Measurements from ENCODE around the gene XPC.

The XPC gene

DNA sequence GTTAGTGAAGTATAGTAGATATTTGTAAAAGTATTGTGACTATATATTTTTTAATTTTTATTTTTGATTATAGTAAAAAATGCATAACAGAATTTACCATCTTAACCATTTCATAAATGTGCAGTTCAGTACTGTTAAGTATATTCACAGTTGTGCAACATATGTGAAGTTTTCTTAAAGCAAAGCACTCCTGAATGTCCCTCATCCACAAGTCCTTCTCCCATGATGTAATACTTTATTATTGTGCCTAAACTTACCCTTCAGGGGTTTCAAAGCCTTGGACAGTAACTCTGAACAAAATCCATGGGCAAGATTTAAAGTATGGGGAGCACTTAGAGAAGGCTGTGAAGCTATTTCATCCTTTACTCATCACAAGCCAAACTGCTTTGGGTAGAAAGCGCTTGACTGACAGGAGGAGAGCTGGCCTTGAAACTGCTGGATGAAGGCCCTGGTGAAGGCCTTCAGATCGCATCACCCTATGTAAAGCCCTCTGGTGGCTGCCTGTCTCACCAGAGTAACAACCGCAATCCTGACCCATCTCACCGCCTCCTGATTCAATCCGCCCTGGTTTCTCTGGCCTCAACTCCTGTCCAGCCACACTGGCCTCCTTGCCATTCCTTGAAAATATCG is 28.3 kb upstream of the XPC start:
- no peak for DNase-seq

DNA sequence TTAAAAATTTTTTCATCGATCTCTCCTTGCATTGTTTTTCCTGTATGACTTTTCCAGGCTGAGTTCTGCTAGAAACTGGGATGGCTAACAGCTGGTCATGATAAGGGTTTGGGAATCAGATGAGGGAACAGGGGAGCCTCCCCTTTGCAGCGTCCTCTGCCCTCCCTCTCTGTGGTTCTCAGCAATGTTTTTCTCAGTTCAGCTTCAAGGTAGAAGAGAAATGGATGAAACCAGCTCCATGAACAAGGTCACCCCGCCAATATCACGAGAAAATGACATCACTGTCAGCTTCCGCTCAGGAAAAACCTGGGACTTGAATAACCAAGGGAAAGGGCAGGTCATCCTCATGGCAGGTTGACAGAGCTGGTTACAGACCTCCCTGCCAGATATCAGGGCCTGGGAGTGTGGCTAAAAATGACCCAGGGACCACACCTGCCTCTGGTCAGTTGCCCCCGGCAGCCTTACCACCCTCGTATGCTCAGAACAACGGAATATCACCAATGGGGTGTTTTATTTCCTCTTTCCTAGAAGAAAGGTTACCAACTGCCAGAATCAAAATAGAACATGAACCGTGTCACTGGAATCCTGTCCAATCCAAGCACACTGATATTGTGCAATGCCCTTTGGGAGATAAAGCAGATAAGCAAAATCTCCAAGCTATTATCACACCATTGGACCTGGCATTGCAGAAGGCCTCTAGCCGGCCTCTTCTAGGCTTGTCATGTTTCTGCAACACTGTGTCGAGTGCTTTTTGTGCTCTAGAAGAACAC is 26.3 kb upstream of the XPC start:
- no peak for DNase-seq

DNA sequence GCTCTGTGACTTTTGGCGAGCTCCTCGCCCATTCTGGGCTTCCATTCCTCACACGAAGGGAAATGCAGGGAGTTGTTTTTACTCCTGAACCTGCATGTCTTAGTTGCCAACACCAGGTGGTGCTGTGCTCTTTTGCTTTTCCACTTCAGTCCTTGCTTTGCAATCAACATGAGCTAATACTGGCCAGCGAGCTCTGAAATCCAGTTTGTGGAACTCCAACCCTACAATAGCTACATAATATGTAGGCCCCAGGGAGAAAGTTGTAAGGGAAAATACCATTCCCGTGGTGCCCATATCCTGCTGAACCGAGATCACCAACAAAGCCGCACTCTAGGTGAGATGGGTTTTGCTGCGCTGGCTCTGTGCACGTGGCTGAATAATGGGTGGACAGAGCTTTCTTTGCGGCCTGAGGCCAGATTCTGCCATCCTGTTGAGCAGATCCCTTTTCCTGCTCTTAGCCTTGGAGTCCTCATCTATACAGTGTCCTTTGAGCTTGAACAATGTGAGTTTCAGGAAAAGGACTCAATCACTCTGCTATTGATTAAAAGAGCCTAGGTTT is 25.2 kb upstream of the XPC start:
- no peak for DNase-seq

DNA sequence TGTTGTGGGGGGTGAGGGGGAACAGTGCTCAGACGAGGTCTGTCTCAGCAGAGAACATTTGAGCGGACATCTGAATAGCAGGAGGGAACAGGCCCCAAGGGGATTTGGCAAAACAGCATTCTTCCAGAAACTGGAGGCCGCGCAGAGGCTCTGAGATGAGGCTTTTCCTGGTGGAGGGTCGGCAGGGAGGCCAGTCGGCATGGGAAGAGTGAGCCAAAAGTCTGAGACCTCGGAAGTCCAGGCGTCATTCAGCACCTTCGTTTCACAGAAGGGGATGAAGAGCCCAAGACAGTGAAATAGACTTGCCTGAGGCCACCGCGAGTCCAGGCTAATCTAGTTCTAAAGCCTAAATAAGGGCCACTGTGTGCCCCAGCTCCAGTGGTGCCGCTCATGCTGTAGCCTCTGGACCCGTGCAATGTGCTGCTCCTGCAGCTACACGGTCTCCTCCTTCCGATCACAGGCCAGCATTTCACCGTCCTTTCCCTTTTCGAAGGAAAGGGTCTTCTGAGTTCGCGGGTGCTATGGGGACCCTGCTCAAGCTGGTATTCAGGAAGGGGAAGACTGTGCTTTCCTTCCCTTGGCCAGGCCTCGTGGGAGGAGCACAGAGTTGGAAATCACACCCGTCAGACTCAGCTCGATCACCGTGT is 24.6 kb upstream of the XPC start:
- DNase-seq: no peak

DNA sequence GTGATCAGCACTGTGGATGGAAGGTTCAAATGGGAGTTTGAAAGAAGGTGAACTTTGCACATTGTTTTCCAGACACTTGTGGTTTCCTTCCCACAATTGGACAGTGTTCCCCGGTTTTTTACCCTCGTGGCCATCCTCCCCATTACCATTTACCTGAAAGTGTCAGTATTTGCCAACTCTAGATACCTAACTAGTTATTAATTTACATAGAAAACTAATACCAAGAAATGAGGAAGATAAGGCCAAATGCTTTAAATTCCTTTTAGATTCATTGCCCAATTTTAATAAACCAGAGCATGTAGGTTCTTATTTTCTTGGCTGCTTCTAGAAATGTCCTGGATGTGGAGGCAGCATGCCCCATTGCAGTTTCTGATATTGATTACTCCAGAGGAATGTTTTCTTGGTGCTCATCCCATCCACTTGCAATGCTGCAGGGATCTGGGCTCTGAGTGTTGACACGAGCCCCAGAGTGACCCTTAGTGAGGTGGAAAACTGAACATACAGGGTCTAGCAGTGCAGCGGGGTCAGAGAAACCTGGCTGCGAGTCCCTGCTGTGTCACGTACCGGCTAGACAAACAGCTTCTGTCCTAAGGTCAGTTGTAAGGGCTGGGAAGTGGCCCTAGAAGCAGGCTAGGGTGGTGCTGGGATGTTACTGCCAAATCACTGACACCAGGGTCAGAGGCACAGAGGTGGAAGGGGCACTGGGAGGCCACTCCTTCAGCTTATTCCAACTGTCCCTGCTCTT is 23.7 kb upstream of the XPC start:
- DNase-seq: no peak

DNA sequence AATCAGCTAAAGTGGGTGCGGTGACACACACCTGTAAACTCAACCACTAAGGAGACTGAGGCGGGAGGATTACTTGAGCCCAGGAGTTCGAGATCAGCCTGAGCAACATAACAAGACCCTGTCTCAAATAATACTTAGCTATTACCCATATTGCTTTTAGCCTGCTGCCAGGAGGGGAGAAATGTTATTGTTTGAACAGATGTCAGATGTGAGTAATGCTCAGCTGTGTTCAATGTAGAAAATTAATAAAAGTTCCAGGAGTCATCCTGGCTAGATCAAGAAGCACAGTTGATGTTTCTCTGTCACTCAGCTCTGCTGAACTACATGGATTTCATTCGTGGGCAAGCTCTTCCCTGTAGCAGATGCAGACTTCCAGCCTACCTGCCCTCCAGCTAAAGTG is 22.4 kb upstream of the XPC start:
- no peak for DNase-seq

DNA sequence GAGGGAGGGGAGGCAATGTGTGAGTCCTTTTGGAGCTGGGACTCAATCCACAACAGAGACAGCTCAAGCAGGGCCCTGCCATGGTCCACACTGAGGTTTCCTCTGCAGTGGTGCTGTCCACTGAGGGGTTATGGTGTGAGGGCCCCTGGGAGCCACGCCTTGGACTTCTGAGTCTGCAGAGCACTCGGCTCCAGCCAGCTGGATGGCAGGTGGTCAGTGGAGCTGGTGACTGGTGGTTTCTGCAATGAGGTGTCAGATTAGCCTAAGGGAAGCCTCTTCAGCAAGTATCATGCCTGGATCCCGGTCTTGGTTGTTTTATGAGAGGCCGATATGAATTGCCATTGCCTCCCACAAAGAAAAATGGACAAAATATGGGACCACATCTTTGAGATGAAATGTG is 21.9 kb upstream of the XPC start:
- DNase-seq: no peak

DNA sequence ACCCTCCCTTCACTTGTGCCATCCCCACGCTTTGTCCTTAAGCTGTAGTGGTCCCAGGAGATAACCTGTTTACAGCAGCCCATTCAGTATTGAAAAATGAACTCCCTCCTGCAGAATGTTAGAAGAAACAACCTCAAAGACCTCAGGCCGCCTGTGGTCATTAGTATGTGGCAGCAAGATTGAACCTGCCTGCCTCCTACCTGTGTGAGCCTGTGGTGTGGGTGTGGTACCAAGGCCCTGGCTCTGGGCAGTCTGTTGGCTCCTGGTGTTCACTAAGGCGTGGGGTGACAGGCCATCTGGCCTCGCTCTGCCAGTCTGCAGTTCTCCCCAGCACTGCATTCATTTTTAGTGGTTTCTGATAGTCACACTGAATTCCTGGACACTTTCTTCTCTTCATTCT is 21.2 kb upstream of the XPC start:
- no peak for DNase-seq

DNA sequence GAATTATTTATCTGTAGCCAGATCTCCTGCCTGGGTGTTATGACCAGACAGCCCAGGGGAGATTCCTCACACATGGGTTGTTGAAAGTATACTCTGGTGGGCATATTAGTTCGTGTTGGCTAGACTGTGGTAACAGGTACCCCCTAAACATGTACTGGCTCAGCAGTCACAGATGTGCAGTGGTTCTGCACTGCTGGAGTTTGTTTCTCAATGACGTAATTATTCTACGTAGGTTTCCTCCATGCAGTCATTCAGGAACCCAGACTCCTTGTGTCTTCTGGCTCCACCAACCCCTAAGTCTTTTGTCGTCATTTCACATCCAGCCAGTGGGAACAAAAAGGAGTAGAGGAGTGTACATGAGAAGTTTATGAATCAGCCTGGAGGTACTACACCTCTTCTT is 16.5 kb upstream of the XPC start:
- no peak for DNase-seq

DNA sequence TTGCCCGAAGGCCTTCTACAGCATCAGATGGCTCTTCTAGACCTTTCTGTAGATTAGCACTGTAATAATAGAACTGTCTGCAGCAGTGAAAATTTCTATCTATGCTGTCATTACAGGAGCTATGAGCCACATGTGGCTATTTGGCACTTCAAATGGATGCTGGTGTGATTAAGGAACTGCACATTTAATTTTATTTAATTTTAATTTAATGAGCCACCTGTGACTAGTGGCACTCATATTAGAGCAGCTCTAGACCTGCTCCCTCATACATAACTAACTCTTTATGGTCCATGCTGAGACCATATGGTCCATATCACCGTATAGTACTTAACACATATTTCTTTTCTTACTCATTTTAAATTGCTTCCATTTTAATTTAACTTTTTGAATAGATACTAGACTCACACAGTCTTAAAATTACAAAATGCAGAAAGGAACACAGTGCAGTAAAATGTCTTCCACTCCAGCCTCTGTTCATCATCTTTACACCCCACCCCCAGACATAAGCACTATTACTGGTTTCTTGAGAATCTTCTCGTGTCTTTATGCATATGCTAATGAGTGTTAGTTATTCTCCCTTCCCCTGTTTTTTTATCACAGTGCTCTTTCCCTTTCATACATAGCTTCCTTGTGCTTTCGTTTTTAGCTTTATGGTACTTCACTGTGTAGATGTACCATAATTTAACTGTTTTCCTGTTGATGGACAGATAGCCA is 9.8 kb upstream of the XPC start:
- DNase-seq: no peak

DNA sequence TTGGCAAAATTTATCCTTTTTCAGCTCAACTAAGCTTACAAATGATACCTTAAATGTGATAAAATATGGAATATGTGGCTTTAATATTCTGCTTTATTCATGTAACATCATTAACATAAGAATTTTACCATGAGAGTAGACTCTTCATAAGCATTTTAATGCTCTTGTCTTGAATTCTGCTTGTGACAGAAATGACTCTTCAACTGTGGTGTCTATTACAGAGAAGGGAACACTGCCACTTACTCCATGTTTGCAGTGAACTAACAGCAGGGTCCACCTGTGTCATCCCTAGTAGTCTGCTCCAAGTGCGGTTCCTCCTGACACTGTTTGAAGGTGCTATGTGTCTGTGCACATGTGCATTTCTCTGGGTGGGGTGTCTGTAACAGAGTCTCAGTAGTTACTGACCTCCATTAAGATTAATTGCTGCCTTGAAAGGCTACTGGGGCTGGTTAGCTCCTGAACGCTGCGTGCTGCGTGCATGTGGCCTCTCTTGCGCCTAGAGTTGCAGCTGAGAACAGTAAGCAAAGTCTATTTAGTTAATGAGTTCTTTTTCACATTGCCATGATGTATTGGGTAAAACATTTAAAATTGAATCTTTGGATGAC is 8.6 kb upstream of the XPC start:
- no peak for DNase-seq

DNA sequence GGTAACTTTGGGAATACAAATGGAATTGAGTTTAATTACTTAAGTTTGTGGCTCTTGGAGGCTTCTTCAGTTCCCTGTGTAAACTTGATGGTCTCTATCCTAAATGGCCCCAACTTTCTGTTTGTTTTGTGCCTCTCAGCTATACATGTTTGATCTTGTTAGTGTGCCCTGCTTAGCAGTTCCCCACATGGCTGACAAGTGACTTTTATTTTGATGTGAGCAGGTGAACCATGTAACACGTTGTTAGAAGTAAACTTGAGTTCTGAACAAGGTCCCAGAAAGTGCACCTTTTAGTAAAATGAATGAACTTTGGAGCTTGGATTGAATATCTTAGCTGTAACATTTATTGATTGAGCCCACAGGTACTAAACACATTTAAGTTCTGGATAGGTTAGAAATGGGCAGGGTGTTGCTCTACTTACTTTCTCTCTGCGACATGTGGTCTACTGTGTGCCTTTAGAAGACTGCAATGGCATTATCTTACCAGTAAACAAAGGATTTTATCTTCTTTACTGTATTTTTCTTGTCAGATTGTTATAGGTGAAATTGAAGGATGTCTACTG is 4.7 kb upstream of the XPC start:
- DNase-seq: no peak

DNA sequence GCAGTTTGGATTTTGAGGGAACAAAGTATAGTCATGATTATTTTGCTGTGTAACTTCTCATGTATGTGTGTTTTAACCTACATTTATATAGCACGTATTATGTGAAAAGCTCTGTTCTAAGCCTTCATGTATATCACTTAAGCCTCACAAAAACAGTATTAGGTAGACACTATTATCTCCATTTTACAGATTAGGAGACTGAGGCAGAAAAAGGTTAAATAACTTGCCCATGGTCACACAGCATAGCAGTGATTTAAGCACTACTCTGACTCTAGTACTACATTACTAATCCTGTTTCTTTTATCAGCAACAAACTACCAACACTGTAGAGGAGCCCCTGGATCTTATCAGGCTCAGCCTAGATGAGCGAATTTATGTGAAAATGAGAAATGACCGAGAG is 2.9 kb upstream of the XPC start:
- no peak for DNase-seq

DNA sequence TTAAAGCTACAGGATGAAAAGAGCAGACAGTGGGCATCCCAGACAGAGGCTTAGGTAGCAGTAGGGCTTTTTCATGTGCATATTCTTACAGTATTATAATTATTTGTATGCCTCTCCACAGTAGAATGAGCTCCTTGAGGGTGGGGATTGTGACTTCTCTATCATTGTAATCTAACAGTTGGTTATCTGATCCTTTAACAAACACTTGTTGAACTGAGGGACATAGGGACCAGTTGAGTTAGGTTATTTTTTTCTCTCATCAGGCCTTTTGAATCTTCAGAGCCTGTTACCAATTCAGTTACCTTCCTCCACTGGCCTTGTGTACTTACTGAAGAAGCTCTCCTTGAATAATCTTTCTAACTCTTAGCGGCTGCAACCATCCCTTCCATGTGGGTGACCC is 1.4 kb upstream of the XPC start:
- DNase-seq: no peak

DNA sequence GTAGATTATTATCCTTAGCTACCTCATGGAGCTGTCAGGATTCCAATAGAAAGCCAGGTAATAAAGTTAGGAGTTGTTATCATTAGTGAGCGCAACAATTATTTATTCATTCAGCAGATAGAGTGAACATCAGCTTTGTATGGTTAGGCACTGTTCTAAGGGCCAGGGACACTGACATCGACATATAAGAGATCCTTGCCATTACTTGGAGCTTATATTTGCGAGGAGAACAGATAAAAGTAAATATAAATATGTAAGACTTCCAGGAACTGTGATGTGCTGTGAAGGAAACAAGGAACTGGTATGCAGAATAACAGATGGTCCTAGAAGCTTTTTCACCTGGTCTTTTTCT is 689 bp upstream of the XPC start:
- DNase-seq: no peak

DNA sequence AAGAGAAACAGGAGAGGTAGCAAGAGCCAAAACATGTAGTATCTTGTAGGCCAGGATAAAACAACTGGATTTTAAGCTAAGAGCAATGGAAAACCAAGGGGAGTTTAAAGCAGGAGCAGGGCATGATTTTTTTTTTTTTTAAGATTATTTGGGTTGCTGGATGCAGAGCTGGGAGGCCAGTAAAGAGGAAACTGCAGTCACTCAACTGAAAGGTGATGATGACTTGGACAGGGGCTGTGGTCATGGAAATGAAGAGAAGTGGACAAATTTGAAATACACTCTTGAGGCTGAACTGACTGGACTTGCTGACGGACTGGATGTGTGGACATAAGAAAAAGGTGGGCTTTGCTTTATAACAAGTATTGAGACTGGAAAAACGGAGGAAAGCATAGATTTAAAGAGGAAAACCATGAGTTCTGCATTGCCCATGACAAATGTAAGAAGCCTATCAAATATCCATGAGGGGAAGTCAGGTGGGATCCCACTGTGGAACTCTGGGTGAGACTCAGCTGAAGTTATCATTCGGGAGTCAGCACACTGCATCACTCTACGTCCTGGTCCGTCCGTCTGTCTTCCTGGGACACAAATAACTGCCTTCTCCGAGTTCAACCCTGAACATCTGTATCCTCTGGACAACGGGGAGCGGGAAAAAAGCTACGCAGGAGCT is 688 bp downstream of the XPC start:
- DNase-seq: no peak

DNA sequence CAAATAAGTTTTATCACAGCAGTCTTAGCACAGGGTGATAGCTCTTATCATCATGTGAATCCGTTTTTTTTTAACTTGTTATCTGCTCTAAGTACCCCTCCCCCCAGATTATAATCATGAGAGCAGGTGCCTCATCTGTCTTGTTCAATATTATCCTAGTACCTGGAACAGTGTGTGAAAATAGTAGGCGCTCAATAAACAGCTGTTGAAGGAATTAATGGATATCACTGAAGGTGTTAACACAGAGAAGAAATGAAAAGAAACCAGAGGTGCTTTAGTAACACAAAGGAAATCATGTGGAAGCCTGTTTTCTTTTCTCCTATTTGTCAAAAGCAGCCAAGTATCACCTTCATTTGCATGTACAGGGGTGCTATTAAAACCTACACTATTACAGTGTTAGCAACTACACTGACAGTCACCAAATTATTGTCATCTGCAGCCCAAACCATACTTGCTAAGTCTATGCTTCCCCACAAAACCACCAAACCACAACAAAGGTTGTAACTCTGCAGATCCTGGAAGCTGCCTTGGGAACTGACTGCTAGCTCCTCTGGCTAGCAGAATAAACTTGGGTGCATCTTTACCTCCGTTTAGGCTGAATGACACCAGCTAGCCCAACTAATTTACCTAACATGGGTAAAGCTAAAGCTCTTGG is 2.9 kb downstream of the XPC start:
- no peak for DNase-seq

DNA sequence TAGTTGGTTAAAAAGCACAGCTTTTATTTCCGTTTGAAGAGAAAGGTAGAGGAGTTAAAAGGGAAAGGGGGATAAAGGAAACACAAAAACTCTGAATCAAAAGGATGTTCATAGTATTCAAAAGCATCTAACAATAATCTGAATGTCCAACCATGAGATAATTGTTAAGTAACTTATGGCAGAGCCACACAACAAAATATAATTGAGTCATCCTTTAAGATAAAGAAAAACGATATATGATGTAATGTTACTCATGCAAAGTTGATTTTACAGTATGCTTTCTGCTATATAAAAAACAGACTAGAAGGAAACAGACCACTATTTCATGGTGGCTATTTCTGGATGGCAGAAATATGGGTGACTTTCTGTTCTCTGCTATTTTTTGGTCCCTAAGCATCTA is 3.9 kb downstream of the XPC start:
- DNase-seq: no peak

DNA sequence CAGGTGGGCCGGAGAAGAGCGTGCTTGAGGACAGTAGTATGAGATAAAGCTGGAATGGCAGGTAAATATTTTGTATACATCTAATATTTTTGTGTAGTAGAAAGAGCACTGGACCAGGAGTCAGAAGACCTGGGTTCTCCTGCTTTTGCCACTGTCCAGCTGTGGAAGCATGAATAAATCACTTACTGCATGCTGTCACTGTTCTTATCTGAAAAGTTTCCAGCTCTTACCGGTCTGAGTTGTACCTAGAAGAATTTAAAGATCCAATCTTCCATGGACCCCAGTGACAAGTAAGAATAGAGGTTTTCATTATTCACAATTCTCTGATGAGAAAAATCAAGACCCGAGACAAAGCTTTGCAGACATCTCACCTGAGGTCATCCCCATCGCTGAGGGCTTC is 5.9 kb downstream of the XPC start:
- DNase-seq: no peak

DNA sequence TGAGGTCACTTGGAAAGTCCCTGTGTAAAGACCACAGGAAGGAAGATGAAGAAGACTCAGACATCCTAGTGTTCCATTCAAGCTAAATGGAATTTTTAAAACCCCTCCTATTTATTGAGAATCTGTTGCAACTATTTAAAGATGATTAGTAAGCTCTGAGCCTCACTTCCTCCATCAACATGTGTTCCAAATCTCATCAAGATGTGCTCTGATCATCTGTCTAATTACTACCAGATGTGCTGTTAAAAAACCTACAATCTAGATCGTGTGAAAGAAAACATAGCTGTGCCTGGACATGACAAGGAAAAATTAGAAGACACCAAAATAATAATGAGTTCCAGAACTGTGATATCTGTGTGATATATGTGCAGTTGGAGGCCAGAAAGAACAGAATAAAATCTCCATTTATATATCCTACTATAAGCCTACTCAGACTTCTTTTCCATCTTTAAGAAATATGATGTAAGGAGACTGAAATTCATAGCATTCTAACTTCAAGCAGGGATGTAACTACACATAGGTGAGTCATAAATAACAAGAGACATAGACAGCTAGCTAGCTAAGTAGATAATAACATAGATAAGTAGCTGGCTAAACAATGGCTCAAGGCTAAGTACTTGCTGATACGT is 7.8 kb downstream of the XPC start:
- DNase-seq: no peak

Data from GOT3 (cell line).